ENCODE results near the gene ARPC5L. TPM values are rescaled to one million over a fixed set of nuclear protein-coding genes. Genes with fewer than 3 reads are reported as not detected.

The ARPC5L gene
- total RNA-seq, 1 donor from 2014 or later: 39.2 TPM

DNA sequence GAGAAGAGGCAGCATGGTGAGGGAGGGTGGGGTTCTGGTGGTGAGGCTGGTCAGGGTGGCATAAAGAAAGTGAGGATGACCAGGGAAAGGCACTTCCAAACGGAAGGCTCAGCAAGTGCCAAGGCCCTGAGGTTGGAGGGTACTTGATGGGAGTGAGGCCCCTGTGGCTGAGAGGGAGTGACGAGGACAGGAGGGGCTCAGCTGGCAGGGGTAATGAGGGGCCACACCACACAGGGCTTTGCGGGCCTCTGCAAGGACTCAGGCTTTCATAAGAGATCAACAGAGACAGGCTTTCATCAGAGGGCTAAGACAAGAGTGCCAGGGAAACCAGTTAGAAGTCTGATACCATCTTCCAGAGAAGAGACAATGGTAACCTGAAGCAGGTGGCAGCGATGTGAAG, 23.6 kb downstream of the ARPC5L start:
- Histone ChIP-seq H3K27me3 (ENCODE audit: low read depth) (no peaks in the 10 kb centered on the region), H3K4me3 (no peak overlapping the region), H3K9me3 (replicated peaks) (no peaks in the 10 kb centered on the region), H3K36me3 (peaks cover 98% of the 10 kb centered on the region), H3K27ac (replicated peaks) (no peak overlapping the region), H3K4me1 (no peaks in the 10 kb centered on the region)
- no peak for DNase-seq
- no peak for TF ChIP-seq CTCF (IDR thresholded peaks at IDR 0.05; ENCODE audit: borderline replicate concordance)
- intact Hi-C loops (cut with micrococcal nuclease): no loop called here

GRCh38 chr9:124886461-124886860, 24.5 kb downstream of the ARPC5L start:
- intact Hi-C loops (cut with micrococcal nuclease): no loop called here
- peaks cover 98% of the 10 kb centered on the region for H3K36me3 ChIP-seq
- no peak overlapping the region for H3K27ac ChIP-seq (replicated peaks)
- no peak overlapping the region for H3K4me3 ChIP-seq
- H3K9me3 ChIP-seq (replicated peaks): no peaks in the 10 kb centered on the region
- TF ChIP-seq CTCF (IDR thresholded peaks at IDR 0.05; ENCODE audit: borderline replicate concordance): no peak
- DNase-seq: no peak
- H3K4me1 ChIP-seq: no peaks in the 10 kb centered on the region
- no peaks in the 10 kb centered on the region for H3K27me3 ChIP-seq (ENCODE audit: low read depth)

DNA sequence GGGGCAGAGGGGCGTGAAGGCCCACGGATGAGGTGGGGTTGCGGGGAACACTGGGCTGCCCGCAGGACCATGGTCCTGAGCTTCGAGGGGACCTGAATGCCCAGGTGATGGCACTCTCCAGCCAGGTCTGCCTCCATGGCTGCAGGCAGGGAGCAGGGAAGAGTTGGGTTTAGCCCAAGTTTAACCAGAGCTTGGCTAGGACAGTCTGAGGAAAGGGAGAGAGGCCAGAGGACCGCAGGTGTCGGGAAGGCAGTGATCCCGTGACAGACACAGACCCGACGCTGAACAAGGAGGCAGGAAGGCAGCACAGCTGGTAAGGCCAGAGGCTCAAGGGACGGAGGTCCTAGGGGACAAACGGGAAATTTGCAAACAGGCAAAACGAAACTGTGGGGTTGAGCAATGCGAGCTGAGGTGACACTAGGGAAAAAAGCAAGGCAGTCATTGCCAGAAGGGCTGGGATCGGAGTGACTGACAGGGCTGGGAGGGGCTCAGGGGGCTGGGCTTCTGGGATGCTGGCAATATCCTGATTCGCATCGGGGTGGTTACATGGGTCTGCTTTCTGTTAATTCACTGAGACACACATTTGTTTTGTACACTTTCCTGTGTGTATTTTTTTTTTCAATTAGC, 25.0 kb downstream of the ARPC5L start:
- DNase-seq: no peak
- Histone ChIP-seq H3K9me3 (replicated peaks) (no peaks in the 10 kb centered on the region), H3K4me3 (no peak overlapping the region), H3K4me1 (no peaks in the 10 kb centered on the region), H3K27ac (replicated peaks) (no peak overlapping the region), H3K27me3 (ENCODE audit: low read depth) (no peaks in the 10 kb centered on the region), H3K36me3 (peaks cover 98% of the 10 kb centered on the region)
- no peak for TF ChIP-seq CTCF (IDR thresholded peaks at IDR 0.05; ENCODE audit: borderline replicate concordance)
- intact Hi-C loops (cut with micrococcal nuclease): no loop called here

DNA sequence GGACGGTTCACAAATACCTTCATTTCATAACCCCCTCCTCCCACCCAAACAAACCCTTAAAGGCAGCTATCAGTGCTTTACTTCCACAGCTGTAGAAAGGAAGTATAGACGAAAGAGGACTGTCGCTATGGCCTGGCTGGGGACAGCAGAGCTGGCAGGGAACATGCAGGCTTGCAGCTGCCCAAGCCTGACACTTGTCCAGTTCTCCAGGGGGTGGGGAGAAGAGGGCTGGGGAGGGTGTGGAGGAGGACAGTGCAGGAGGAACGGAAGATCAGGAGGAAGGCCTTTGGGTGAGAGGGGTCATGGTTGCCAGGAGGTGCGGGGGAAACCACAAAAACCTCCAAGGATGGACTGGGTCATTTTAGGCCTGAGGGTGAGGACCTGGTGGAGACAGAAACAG, 25.9 kb downstream of the ARPC5L start:
- DNase-seq: no peak
- intact Hi-C loops (cut with micrococcal nuclease): no loop called here
- H3K4me3 ChIP-seq: no peak overlapping the region
- no peak for TF ChIP-seq CTCF (IDR thresholded peaks at IDR 0.05; ENCODE audit: borderline replicate concordance)
- peaks cover 98% of the 10 kb centered on the region for H3K36me3 ChIP-seq
- no peaks in the 10 kb centered on the region for H3K4me1 ChIP-seq
- no peak overlapping the region for H3K27ac ChIP-seq (replicated peaks)
- no peaks in the 10 kb centered on the region for H3K9me3 ChIP-seq (replicated peaks)
- no peaks in the 10 kb centered on the region for H3K27me3 ChIP-seq (ENCODE audit: low read depth)

DNA sequence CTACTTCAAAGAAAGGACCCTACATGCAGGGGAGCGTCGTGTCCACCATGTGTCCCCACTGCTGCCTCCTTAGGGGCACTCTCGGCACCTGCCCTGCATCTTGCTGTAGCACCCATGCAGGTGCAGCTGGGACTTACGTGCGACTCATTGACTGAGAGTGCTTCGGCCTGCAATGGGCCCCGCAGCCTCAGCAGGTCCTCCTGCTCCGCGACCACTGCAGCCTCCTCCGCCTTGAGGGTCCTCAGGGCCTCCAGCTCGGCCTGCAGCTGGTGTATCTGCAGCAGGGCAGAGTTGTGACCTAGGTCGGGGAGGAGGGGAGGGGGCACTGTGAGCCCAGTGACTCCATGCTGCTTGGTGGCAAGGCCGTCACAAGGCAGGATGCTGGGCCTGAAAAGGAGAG, 27.1 kb downstream of the ARPC5L start:
- Histone ChIP-seq H3K4me3 (no peak overlapping the region), H3K9me3 (replicated peaks) (no peaks in the 10 kb centered on the region), H3K27me3 (ENCODE audit: low read depth) (no peaks in the 10 kb centered on the region), H3K4me1 (no peaks in the 10 kb centered on the region), H3K36me3 (peaks cover 100% of the 10 kb centered on the region), H3K27ac (replicated peaks) (no peak overlapping the region)
- DNase-seq: no peak
- intact Hi-C loops (cut with micrococcal nuclease): no loop called here
- no peak for TF ChIP-seq CTCF (IDR thresholded peaks at IDR 0.05; ENCODE audit: borderline replicate concordance)

Data from left ventricle myocardium inferior (tissue), 1 donor.